H7 (cell line): ENCODE data around the gene HGFAC. TPM values are rescaled to one million over a fixed set of nuclear protein-coding genes. Genes with fewer than 3 reads are reported as not detected.
A peak's percentile ranks its signal among the peaks of the same experiment; 100 is the strongest.

ENCODE experiments used
- DNase-seq: peaks from one replicate; pipeline ENCODE4 v3.0.0; 2012
- H3K27me3 ChIP-seq: 2 replicates; pipeline ENCODE4 v1.6.0; 2011; ENCODE audit warnings: mild to moderate bottlenecking, low read length; ENCODE audit not compliant: control insufficient read depth, insufficient read depth
- H3K36me3 ChIP-seq: replicated peaks from 2 replicates; pipeline ENCODE4 v1.5.1; 2011; ENCODE audit warnings: low read length; ENCODE audit not compliant: control insufficient read depth, insufficient read depth
- H3K4me3 ChIP-seq: 2 replicates; pipeline ENCODE4 v1.5.1; 2011; ENCODE audit warnings: low read depth, mild to moderate bottlenecking, control low read depth, low read length, moderate library complexity; ENCODE audit not compliant: insufficient read depth
- total RNA-seq: library from RNA; depleted of rRNA; stranded (reverse); fragments of >200 nt; shearing (Covaris generic); gene quantifications from 2 replicates; pipeline ENCODE4 v1.2.3, GENCODE V29; 2014

The HGFAC gene
- total RNA-seq, 1 experiment from 2014 or later = 0.03 TPM

DNA sequence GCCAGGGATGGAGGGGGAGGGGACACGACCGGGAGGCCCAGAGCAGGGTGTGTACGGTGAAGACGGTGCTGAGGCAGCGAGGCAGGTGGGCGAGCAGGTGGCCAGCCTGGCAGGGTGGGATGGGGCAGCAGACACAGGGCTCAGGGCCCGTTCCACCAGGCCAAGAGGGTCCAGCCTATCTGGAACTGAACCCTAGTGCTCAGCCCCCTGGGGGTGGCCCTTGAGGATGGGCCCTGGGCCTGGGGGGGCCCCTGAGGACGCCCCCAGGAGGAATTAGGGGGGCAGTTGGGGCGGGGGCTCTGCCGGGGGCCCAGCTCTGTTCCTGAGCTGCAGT lies 3.0 kb upstream of the HGFAC start:
- H3K27me3 ChIP-seq = no peaks in the 10 kb centered on the region
- DNase-seq = no peak

DNA sequence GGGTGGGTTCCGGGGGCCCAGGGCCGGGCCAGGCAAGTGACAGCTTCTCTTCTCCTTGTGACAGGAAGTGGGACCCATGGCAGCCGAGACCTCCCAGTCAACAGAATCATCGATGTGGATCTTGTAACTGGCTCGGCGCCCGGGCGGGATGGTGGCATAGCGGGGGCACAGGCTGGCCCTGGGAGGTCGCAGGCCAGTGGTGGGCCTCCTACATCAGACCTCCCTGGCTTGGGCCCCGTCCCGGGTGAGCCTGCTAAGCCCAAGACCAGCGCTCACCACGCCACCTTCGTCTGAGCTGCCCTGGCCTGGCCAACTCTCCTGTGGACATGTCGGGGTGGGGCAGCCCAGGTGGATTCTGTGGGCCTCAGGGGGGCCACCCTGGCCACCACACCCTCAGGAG lies 2.4 kb upstream of the HGFAC start:
- no peak for DNase-seq
- H3K4me3 ChIP-seq = no peak overlapping the region
- H3K27me3 ChIP-seq = no peaks in the 10 kb centered on the region
- H3K36me3 ChIP-seq = no peaks in the 10 kb centered on the region

More for the DNA sequence above, 3.0 kb upstream of the HGFAC start:
- no peak overlapping the region for H3K4me3 ChIP-seq
- no peaks in the 10 kb centered on the region for H3K36me3 ChIP-seq

DNA sequence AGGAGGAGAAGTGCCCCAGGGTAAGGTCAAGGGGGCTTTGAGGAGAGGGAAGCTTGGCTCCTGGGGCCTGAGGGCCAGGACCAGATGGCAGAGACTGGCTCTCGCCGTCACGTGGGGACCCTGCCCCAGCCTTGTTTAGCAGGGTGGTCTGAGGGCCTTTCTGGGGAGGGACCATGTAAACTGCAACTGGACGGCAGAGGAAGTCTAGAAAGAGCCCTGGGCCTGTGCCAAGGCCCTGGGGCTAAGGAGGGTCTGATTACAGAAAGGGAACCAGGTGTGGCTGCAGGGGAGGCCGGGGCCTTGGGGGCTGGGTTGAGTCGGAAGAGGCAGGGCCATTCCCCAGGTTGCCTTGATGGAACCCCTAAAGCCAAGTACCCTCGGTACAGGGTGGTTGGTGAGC lies 1.8 kb upstream of the HGFAC start:
- Histone ChIP-seq H3K36me3 (no peaks in the 10 kb centered on the region), H3K27me3 (no peaks in the 10 kb centered on the region), H3K4me3 (no peak overlapping the region)
- DNase-seq = no peak

DNA sequence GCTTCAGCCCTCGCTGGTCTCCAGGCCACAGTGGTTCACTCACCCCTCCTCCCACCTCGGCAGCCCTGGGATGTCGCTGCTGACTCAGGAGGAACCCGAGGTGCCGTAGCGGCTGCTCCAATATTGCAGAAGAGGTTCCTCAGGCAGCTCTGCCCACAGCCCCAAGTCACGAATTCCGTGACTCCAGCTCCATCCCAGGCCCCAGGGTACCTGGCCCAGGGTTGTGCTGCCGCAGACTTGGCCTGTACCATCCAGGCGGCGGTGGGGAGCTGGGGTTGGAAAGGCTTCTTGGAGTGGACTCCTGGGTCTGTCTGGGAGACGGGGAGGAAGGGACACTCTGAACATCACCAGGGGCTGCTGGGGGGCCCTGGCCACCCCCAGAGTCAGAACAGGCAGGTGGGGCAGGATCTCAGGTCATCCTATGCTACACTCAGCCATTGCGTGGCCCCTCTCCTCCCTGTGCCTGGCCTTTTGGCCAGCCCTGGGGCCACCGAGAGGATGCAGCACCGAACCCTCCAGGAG lies 728 bp upstream of the HGFAC start:
- Histone ChIP-seq H3K36me3 (no peaks in the 10 kb centered on the region), H3K4me3 (no peak overlapping the region), H3K27me3 (no peaks in the 10 kb centered on the region)
- DNase-seq = peak; percentile 72

DNA sequence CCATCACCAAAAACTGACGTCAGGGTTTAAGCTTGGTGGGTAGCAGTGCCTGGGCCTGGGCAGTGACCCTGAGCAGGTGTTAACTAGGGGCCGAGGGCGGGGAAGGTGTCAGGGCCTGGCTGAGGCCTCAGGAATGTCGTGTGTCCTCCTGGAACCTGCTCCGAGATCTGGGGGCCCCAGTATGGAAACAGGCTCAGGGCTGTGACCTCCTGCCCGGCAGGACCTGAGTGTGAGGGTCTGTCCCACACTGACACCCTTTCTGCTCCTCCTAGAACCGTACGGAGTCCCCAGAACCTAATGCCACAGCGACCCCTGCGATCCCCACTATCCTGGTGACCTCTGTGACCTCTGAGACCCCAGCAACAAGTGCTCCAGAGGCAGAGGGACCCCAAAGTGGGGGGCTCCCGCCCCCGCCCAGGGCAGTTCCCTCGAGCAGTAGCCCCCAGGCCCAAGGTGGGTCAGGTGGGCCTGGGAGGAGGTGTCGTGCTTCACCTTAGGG lies 741 bp downstream of the HGFAC start:
- DNase-seq = peak; percentile 65
- H3K4me3 ChIP-seq = no peak overlapping the region
- no peaks in the 10 kb centered on the region for H3K27me3 ChIP-seq
- no peaks in the 10 kb centered on the region for H3K36me3 ChIP-seq

DNA sequence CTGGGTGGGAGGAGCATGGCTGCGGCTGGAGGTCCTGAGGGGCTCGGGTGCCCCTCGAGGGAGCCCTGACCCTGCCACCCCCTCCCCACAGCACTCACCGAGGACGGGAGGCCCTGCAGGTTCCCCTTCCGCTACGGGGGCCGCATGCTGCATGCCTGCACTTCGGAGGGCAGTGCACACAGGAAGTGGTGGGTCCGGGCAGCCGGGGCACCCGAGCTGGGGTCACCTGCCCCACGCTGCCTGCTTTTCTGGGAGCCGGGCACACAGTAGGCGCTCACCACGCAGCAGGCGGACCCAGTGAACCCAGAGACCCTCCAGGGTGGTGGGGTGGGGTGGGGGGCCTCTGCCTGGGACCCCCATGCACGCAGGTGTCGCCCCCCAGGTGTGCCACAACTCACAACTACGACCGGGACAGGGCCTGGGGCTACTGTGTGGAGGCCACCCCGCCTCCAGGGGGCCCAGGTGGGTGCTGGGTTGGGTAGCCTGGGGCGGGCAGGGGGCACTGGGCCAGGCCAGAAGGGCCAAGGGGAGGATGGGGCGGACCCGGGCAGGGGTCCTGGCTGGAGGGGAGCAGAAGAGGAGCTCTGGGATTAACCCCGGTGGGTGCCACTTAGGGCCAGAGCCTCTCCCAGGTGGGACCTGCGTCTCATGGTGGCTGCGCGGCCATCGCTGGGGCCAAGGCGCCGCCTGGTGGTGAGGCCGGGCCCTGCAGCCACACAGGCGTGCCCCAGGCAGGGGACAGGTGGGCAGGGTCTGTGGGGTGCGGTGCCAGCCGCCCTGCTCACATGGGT lies 1.4 kb downstream of the HGFAC start:
- DNase-seq = peak; percentile 99
- Histone ChIP-seq H3K27me3 (no peaks in the 10 kb centered on the region), H3K4me3 (no peak overlapping the region), H3K36me3 (no peaks in the 10 kb centered on the region)

DNA sequence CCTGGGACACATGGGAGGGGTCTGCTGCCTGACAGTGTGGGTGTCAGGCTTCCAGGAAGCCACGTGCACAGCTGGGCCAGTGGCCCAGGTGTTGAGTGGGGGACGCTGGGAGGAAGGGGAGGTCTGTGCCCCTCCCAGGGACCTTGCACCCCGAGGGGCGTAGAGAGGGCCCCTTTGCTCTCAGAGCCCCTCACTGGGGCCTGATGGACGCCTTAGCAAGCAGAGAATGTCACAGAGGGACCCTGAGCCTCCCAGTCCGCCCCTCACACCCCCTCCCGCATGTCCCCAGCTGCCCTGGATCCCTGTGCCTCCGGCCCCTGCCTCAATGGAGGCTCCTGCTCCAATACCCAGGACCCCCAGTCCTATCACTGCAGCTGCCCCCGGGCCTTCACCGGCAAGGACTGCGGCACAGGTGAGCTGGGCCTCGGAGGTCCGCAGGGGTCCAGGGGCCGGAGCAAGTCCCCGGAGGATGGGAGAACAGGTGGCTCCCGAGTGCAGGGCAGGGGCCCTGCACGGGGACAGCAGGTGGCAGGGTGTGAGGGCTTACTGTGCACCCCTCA lies 2.1 kb downstream of the HGFAC start:
- no peak for DNase-seq
- Histone ChIP-seq H3K4me3 (no peak overlapping the region), H3K36me3 (no peaks in the 10 kb centered on the region), H3K27me3 (no peaks in the 10 kb centered on the region)

DNA sequence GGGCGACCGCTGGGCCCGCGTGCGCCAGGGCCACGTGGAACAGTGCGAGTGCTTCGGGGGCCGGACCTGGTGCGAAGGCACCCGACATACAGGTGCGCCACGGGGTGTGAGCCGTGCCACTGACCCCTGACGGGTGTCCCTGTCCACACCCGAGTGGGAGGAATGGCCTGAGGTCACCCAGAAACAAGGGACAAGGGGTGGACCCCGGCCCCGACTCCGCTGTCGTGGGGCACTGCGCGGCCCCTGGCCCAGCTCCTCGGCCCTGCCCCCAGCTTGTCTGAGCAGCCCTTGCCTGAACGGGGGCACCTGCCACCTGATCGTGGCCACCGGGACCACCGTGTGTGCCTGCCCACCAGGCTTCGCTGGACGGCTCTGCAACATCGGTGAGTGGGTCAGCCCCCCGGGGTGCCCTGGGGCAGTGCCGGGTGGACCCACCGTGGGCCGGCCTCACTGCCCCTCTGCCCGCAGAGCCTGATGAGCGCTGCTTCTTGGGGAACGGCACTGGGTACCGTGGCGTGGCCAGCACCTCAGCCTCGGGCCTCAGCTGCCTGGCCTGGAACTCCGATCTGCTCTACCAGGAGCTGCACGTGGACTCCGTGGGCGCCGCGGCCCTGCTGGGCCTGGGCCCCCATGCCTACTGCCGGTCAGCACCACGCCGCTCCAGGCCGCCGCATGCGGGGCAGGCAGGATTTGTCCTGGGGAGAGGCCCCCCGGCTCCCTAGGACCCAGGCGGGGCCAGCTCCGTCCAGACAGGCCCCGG lies 2.8 kb downstream of the HGFAC start:
- no peak overlapping the region for H3K4me3 ChIP-seq
- H3K27me3 ChIP-seq = no peaks in the 10 kb centered on the region
- peak; percentile 79 for DNase-seq
- H3K36me3 ChIP-seq = no peaks in the 10 kb centered on the region

DNA sequence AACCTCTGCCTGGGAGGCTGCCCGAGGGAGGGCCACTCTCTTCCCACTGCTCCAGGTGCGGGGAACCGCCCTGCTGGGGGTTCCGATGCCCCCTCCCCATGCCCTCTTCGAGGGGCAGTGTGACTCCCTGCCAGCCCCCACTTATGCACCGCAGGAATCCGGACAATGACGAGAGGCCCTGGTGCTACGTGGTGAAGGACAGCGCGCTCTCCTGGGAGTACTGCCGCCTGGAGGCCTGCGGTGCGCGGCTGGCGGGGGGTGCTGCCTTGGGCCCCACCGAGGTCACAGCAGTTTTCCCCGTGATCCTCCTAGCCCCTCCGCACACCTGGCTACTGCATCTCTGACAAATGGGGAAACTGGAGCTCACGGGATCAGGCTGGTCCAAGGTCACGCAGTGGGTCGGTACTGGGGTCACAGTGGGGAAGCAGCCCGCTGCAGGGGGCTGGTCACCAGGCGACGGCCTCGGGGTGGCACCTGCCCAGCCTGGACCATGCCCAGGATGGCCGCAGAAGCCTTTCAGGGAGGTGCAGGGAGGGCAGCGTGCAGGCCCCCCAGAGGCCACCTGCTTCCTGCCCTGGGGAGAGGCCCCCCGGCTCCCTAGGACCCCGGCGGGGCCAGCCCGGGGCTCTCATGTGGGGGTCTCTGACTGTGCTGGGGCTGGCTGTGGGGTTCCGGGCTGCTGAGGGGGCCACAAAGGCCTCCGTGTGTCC lies 3.5 kb downstream of the HGFAC start:
- peak; percentile 73 for DNase-seq
- Histone ChIP-seq H3K36me3 (no peaks in the 10 kb centered on the region), H3K27me3 (no peaks in the 10 kb centered on the region), H3K4me3 (no peak overlapping the region)

DNA sequence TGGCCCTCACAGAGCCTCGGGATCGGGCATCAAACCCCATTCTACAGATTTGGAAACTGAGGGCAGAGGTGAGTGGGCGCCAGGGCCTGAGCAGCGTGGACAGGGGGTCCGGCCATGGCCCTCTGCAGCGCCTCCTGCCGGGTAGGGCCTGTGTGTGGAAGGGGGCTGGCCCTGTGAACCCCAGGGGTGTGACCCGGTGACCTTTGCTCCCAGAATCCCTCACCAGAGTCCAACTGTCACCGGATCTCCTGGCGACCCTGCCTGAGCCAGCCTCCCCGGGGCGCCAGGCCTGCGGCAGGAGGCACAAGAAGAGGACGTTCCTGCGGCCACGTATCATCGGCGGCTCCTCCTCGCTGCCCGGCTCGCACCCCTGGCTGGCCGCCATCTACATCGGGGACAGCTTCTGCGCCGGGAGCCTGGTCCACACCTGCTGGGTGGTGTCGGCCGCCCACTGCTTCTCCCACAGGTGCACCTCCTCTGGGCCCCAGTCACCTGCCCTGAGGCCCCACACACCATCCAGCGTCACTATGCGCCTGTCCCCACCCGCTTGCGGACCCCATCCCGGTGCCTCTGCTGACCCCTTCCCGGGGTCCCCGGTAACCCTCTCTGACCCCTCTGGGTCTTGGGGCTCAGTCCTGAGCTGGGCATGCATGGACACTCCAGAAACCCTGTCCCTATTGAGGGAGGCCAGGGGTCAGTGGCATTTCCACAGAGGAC lies 4.2 kb downstream of the HGFAC start:
- Histone ChIP-seq H3K27me3 (no peaks in the 10 kb centered on the region), H3K36me3 (no peaks in the 10 kb centered on the region), H3K4me3 (no peak overlapping the region)
- peak; percentile 68 for DNase-seq

DNA sequence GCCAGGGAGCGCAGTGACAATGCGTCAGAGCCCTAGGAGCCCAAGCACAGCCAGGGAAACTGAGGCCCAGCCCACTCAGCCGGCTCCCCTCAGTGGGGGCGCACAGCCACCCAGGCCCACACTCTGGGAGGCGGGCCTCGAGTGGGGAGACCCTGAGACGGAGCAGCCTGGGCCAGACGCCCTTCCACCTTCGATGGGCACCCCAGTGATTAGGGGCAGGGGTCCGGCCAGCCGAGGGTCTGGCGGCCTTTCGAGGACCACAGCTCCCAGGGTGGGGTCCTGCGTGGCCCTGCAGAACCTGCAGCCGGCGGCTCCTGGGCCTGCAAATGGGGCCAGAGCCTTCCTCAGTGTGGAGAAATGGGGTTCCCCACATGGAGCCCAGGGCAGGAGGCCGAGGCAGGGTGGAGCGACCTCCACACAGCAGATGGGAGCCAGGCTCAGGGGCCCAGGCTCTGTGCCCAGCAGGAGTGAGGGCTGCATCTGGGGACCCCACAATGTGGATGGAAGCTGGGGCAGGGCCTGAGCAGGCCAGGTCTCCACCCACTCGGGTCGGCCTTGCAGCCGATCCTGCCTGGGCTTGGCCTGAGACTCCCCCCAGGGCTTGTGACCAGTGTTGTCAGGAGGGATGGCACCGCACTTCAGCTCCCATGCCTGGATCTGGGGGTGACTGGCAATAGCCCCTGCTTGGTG lies 5.0 kb downstream of the HGFAC start:
- H3K4me3 ChIP-seq = no peak overlapping the region
- H3K27me3 ChIP-seq = no peaks in the 10 kb centered on the region
- no peaks in the 10 kb centered on the region for H3K36me3 ChIP-seq
- DNase-seq = peak; percentile 64

DNA sequence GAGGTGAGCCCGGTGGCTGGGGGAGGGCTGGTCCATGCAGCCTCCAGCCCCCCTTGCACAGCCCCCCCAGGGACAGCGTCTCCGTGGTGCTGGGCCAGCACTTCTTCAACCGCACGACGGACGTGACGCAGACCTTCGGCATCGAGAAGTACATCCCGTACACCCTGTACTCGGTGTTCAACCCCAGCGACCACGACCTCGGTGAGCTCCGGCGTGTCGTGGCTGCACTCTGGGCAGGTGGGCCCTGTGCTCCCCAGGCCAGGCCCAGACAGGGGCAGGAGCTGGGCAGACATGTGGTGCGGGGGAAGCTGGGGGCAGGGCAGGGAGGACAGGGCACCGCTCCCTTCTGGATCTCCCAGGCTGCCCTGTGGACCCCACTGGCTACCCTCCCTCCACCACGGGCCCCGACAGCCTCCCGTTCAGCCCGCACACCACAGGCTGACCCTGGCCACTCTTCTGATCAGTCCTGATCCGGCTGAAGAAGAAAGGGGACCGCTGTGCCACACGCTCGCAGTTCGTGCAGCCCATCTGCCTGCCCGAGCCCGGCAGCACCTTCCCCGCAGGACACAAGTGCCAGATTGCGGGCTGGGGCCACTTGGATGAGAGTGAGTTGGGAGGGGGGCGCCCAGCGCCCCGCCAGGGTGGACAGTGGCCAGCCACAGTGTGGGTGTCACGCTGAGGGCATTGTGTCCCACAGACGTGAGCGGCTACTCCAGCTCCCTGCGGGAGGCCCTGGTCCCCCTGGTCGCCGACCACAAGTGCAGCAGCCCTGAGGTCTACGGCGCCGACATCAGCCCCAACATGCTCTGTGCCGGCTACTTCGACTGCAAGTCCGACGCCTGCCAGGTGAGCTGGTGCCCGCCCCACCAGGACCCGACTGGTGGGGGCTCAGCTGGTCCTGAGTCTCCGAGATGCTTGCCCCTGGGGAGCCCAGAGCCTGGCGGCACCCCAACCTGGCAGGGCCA lies 5.9 kb downstream of the HGFAC start:
- DNase-seq = peak; percentile 65
- Histone ChIP-seq H3K36me3 (no peaks in the 10 kb centered on the region), H3K27me3 (no peaks in the 10 kb centered on the region), H3K4me3 (no peak overlapping the region)
